IPS-11a (cell line): ENCODE measurements around the gene MRPL14.
"Not testable (repeated sequence)": the region's sequence is repeated elsewhere in the genome, so short reads cannot be mapped to it uniquely, and the experiment has no call there.

ENCODE experiments used
- H3K4me3 ChIP-seq: one replicate; pipeline ENCODE4 v1.5.1; 2013; ENCODE audit warnings: low read depth, low read length, control low read depth

Gene MRPL14

GRCh38 chr6:44102527-44102926, 24.7 kb downstream of the MRPL14 start:
- H3K4me3 ChIP-seq, result no peak overlapping the region

GRCh38 chr6:44101832-44102231, 25.4 kb downstream of the MRPL14 start:
- H3K4me3 ChIP-seq, result no peak overlapping the region

- no peak overlapping the region for H3K4me3 ChIP-seq
These were observed 27.1 kb downstream of the MRPL14 start for GRCh38 chr6:44100088-44100550.

- H3K4me3 ChIP-seq, result no peak overlapping the region
These were observed 28.1 kb downstream of the MRPL14 start for GRCh38 chr6:44099192-44099591.

GRCh38 chr6:44097782-44098317, 29.4 kb downstream of the MRPL14 start:
- no peak overlapping the region for H3K4me3 ChIP-seq

GRCh38 chr6:44096612-44097011, 30.6 kb downstream of the MRPL14 start:
- H3K4me3 ChIP-seq, result no peak overlapping the region

DNA sequence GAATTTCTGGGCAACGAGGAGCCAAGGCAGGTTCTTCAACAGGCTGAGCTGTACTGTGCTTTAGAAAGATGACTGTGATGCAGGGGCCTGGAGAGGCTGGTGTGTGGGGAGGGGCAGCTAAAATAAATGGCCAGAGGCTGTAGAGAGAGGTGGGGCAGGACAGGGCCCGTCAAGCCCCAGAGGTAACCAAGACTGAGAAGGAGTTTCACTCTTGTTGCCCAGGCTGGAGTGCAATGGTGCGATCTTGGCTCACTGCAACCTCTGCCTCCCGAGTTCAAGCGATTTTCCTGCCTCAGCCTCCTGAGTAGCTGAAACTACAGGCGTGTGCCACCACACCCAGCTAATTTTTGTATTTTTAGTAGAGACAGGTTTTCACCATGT, 32.0 kb downstream of the MRPL14 start:
- not testable (repeated sequence) for H3K4me3 ChIP-seq

DNA sequence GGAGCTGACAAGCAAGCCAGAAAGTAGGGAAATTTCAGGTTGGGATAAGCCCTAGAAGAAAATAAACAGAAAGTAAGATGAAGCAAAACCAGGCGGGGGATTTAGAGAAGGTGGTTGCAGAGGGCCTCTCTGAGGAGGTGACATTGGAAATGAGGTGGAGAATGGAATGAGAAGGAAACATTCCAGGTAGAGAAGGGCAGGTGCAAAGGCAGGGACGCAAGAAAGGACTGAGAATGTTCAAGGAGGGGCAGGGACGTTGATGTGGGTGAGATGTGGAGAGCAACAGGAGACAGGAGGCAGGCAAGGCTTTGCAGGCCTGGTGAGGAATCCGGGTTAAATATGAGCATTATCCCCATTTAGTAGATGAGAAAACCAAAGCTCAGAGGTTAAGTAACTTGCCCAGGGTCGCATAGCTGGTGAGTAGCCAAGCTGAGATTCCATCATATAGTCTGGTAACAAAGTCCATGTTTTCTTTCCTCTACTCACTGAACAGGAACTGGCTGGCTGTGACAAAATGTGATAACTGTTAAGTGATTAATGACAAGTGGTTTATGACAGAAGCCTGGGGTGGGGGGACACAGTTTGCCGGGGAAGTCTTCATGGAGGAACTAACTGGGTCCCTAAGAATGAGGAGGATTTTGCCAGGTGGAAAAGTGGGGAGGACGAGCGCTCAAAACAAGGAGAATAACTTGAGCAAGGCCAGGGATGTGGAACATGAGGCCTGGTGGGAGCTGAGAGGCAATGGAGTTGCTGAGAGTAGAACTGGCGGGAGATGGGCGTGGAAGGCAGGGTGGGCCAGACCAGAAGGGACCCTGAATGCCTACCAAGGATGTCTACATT, 32.6 kb downstream of the MRPL14 start:
- no peak overlapping the region for H3K4me3 ChIP-seq

DNA sequence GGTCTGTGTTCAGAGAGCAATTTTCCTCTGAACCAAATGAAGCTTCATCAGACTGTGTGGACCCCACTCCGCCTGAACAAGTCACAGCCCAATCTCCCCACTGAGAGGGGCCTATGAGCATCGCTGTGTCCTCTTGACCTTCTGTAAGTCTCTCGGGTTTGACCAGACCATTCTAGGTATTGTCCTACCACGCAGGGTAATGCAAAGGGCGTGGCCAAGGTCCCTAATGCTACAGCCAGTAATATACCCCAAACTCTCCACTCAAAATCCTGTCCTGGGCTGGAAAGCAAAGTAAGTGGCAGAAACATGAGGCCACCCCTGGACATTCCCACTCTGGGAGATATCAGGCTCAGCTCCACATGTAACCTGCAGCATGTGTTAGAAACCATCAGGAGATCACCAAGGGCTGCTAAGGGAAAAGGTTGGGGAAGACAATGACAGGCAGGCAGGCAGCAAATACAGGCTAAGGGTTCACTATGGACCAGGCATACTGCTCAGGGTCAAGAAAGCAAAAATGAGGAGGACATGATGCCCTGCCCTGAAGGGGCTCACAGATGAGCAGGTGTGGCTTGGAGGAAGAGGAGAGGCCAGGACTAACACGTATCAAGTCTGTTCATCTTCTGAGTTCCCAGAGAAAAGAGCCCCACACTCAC, 33.4 kb downstream of the MRPL14 start:
- no peak overlapping the region for H3K4me3 ChIP-seq

DNA sequence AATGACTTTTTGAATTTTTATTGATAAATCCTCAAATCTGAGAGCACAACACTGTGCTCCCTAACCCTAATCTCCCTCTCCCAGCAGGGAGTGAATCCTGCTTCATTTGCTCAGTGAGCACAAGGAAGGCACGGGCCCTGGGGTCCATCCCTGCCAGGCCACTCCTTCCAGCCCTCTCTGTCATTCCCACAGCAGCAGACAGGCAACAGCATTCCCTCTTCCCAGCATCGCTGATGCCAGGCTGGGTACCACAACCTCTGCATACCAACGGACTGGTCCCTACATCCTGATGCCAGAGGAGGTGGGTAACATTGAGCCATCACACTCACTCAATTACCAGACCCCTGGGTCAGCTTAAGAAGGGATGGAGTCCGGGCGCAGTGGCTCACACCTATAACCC, 34.2 kb downstream of the MRPL14 start:
- H3K4me3 ChIP-seq, result no peak overlapping the region

DNA sequence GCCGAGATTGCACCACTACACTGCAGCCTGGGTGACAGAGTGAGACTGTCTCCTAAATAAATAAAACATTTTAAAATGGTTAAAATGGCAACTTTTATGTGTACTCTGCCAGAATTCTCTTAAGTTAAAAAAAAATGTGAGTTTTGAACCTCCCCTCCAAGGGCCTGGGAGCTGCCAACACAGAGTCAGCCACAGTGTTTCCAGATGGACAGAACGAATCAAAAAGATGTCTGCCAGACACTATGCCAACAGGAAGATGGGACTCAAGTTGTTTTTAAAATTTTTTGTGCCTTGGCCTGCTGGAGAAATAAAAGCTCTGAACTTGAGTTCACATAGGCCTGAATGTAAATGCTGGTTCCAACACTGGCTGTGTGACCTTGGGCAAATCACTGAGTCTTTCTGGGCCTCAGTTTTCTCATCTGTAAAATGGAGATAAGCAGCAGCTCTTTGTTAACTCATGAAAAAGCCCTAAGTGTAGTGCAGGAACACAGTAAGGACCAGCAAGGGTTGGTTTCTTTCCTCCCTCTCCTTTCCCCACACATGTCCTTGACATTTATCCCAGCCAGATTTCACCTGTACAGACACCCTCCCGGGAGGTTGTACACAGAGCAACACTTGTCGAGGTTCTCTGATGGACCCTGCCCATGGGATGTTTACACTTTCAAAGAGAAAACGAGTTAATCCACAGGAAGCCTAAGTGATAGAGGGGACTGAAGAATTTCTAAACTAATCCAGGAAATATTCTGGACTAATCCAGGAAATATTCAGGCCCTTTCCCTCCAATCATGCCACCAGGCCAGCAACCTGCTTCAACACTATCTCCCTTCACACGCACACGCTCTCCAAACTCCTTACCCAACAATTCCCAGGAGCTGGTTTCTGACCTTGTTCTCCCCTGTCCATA, 35.0 kb downstream of the MRPL14 start:
- no peak overlapping the region for H3K4me3 ChIP-seq

DNA sequence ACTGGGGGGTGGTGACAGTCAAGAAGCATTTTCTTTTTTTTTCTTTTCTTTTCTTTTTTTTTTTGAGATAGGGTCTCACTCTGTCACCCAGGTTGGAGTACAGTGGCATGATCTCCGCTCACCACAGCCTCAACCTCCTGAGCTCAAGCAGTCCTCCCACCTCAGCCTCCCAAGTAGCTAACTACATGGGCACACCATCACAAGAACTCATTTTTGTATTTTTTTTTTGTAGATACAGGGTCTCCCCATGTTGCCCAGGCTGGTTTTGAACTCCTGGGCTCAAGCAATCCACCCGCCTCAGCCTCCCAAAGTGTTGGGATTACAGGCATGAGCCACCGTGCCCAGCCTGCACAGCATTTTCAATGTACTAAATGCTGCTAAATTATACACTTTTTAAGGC, 35.9 kb downstream of the MRPL14 start:
- not testable (repeated sequence) for H3K4me3 ChIP-seq

DNA sequence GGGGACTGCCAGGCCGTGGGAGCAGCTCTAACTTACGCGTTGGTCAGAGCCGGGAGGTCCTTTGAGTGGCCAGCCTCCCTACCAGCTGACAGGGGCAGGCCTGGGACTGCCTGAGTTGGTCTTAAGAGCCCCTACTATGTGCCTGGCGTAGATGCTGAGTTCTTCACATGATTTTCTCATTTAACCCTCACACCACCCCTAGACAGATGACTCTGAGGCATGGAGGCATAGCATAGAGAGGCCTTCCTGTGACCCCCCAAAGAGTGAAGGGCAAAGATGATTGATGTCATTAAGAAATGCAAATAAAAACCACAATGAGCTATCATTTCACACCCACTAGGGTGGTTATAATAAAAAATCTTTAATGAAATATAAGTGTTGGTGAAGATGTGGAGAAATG, 36.8 kb downstream of the MRPL14 start:
- H3K4me3 ChIP-seq, result no peak overlapping the region

GRCh38 chr6:44088827-44089590, 38.2 kb downstream of the MRPL14 start:
- no peak overlapping the region for H3K4me3 ChIP-seq

DNA sequence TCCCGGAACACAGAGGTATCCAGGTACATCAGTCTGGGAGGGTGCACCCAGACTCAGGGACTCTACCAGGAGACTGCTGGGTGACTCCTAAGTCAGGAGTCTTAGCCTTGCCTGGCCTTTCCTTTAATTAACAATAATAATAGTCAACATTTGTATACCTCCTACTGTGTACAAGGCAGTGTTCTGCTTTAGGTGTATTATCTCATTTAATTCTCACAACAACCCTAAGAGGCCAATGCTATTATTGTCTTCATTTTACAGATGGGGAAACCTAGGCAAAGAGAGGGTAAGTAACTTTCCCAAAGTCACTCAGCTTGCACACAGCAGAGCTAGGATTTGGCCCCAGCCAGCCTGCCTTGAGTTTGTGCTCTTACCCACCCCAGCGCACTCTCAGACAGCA, 39.6 kb downstream of the MRPL14 start:
- H3K4me3 ChIP-seq, result no peak overlapping the region

GRCh38 chr6:44086931-44087574, 40.2 kb downstream of the MRPL14 start:
- H3K4me3 ChIP-seq, result no peak overlapping the region

- H3K4me3 ChIP-seq, result no peak overlapping the region
These were observed 42.0 kb downstream of the MRPL14 start for GRCh38 chr6:44085219-44085618.

GRCh38 chr6:44084231-44085014, 42.8 kb downstream of the MRPL14 start:
- no peak overlapping the region for H3K4me3 ChIP-seq

GRCh38 chr6:44082872-44083321, 44.4 kb downstream of the MRPL14 start:
- no peak overlapping the region for H3K4me3 ChIP-seq
